K562 (cell line): ENCODE results near the gene CEP44. TPM values are rescaled to one million over a fixed set of nuclear protein-coding genes. Genes with fewer than 3 reads are reported as not detected.

Experiments used
- ATAC-seq: fragments of 200-7000 bp; cut with Tn5 transposase; 3 replicates; pipeline ENCODE4 v1.9.1; 2020; ENCODE audit warnings: moderate library complexity
- BruUV-seq: library from RNA; stranded (reverse); fragments of 400-500 nt; replicated peaks from 2 replicates; lab custom pipeline; 2021; lab: Mats Ljungman, UMichigan
- CTCF ChIA-PET: fragments of 300-600 bp; formaldehyde crosslinking; extraction: SDS; loops from one replicate; lab custom pipeline; 2021; ENCODE audit warnings: low intra/inter-chr PET ratio; lab: Yijun Ruan, JAX
- POLR2A ChIA-PET: fragments of 300-600, 350-650 bp; sonication (Branson Sonifier 250); formaldehyde crosslinking; extraction: SDS; loops from one replicate; lab custom pipeline; 2021; ENCODE audit warnings: antibody characterized with exemption, inconsistent platforms; lab: Yijun Ruan, JAX
- DNase-seq, 4 experiments: peaks; one replicate each; pipeline versions ENCODE4 v3.0.0 to v3.0.0-alpha.2; 2011 to 2018; ENCODE audit warnings: low spot score in 3 of 4, mixed read lengths in 3 of 4; ENCODE audit errors: extremely low read depth in 1 of 4
- FAIRE-seq: peaks from 2 replicates; lab custom pipeline; 2011; peaks lifted over from hg19 to GRCh38; lab: Jason Lieb, UNC
- H2AFZ ChIP-seq: 2 replicates; pipeline ENCODE4 v1.6.0; 2011; ENCODE audit warnings: low read depth, low read length, control low read depth, inconsistent platforms
- H3K27ac ChIP-seq: fragments of 200-600 bp; 3 replicates; pipeline ENCODE4 v1.8.0; 2011; ENCODE audit warnings: low read depth, mild to moderate bottlenecking, control low read depth, inconsistent platforms, low read length, moderate library complexity, mixed read lengths; ENCODE audit errors: extremely low read depth
- H3K27me3 ChIP-seq, 2 experiments: fragments of 300-600 bp in 1 of 2; 2 replicates in 1 of 2; 3 replicates in 1 of 2; pipeline versions ENCODE4 v1.6.0 to v1.8.0; 2011; ENCODE audit warnings: inconsistent platforms in 2 of 2, low read length in 2 of 2, mild to moderate bottlenecking in 1 of 2, mixed read lengths in 1 of 2, moderate library complexity in 1 of 2; ENCODE audit not compliant: control insufficient read depth in 2 of 2, insufficient read depth in 2 of 2
- H3K36me3 ChIP-seq: fragments of 300-600 bp; 3 replicates; pipeline ENCODE4 v1.8.0; 2011; ENCODE audit warnings: mild to moderate bottlenecking, low read length, inconsistent platforms; ENCODE audit not compliant: control insufficient read depth, insufficient read depth
- H3K4me1 ChIP-seq, 2 experiments: fragments of 200-600 bp in 1 of 2; replicated peaks in 1 of 2; 2 replicates in 1 of 2; 3 replicates in 1 of 2; pipeline versions ENCODE4 v1.5.1 to v1.8.0; 2011; ENCODE audit warnings: inconsistent platforms in 2 of 2, low read length in 2 of 2, mild to moderate bottlenecking in 1 of 2, mixed read lengths in 1 of 2, moderate library complexity in 1 of 2; ENCODE audit not compliant: control insufficient read depth in 2 of 2, insufficient read depth in 2 of 2
- H3K4me2 ChIP-seq: 2 replicates; pipeline ENCODE4 v1.6.1; 2011; ENCODE audit warnings: low read length, control low read depth, inconsistent platforms, mixed read lengths; ENCODE audit not compliant: insufficient read depth
- H3K4me3 ChIP-seq: fragments of 200-600 bp; sonication (generic), shearing (Covaris generic); 2 replicates; pipeline ENCODE4 v1.5.1; 2016; ENCODE audit warnings: control low read depth, inconsistent platforms
- H3K79me2 ChIP-seq: fragments of 200-600 bp; 3 replicates; pipeline ENCODE4 v1.8.0; 2011; ENCODE audit warnings: low read length, inconsistent platforms; ENCODE audit not compliant: control insufficient read depth, insufficient read depth
- H3K9ac ChIP-seq, 2 experiments: 2 replicates each; pipeline versions ENCODE4 v1.6.0 to v1.6.1; 2011; ENCODE audit warnings: low read depth in 2 of 2, low read length in 2 of 2, control low read depth in 1 of 2, inconsistent platforms in 1 of 2, mild to moderate bottlenecking in 1 of 2, mixed read lengths in 1 of 2; ENCODE audit not compliant: insufficient read depth in 1 of 2
- H3K9me1 ChIP-seq: one replicate; pipeline ENCODE4 v1.6.0; 2011; ENCODE audit warnings: inconsistent platforms, mild to moderate bottlenecking, low read length, moderate library complexity; ENCODE audit not compliant: control insufficient read depth, insufficient read depth
- H3K9me3 ChIP-seq: replicated peaks from 2 replicates; pipeline ENCODE4 v1.5.1; 2011; ENCODE audit warnings: low read depth, low read length, inconsistent platforms; ENCODE audit not compliant: control insufficient read depth, insufficient read depth
- H4K20me1 ChIP-seq: replicated peaks from 2 replicates; pipeline ENCODE4 v1.6.1; 2011; ENCODE audit warnings: low read length, inconsistent platforms, mixed read lengths; ENCODE audit not compliant: control insufficient read depth, insufficient read depth
- CTBP1 ChIP-seq: fragments of 450-650 bp; IDR thresholded peaks from 2 replicates; pipeline ENCODE4 v1.6.1; 2016; ENCODE audit warnings: borderline replicate concordance
- EP400 ChIP-seq: fragments of 450-650 bp; IDR thresholded peaks from 2 replicates; pipeline ENCODE4 v1.6.1; 2017; ENCODE audit warnings: antibody characterized with exemption, mild to moderate bottlenecking, moderate library complexity
- PHF21A ChIP-seq: fragments of 450-650 bp; IDR thresholded peaks from 2 replicates; pipeline ENCODE4 v1.6.1; 2017; ENCODE audit warnings: low read depth, borderline replicate concordance
- POLR2A ChIP-seq: fragments of 450-650 bp; conservative IDR thresholded peaks from 2 replicates; pipeline ENCODE4 v1.6.1; 2016
- POLR2G ChIP-seq: fragments of 200-400 bp; formaldehyde crosslinking; IDR thresholded peaks from 2 replicates; pipeline ENCODE4 v1.6.1; 2017; ENCODE audit warnings: low read depth, mild to moderate bottlenecking, antibody characterized with exemption, low read length, moderate library complexity
- ZBTB7A ChIP-seq: IDR thresholded peaks from 2 replicates; pipeline ENCODE4 v1.6.1; 2011; ENCODE audit warnings: low read depth, mild to moderate bottlenecking, low read length, moderate library complexity, borderline replicate concordance; ENCODE audit not compliant: control insufficient read depth
- ZNF212 ChIP-seq: fragments of 450-650 bp; formaldehyde crosslinking; IDR thresholded peaks from 2 replicates; pipeline ENCODE4 v1.4.0; 2020; ENCODE audit warnings: mild to moderate bottlenecking
- ZNF311 ChIP-seq: fragments of 250-450 bp; sonication (Bioruptor Pico); IDR thresholded peaks from 2 replicates; pipeline ENCODE4 v1.4.0; 2020; ENCODE audit warnings: mild to moderate bottlenecking, moderate library complexity
- ZNF75A ChIP-seq: fragments of 450-650 bp; formaldehyde crosslinking; IDR thresholded peaks from 2 replicates; pipeline ENCODE4 v1.4.0; 2020; ENCODE audit warnings: mild to moderate bottlenecking
- ZNF77 ChIP-seq: fragments of 250-450 bp; sonication (Bioruptor Pico); IDR thresholded peaks from 2 replicates; pipeline ENCODE4 v1.5.0; 2020
- WGBS: fragments of 100-300 bp; shearing (Covaris generic); methylation state at CpG from one replicate; pipeline ENCODE4 v1.1.6; 2016; ENCODE audit warnings: low coverage, mixed read lengths; ENCODE audit not compliant: insufficient coverage; ENCODE audit errors: missing lambda C conversion rate; 5-methylcytosine and 5-hydroxymethylcytosine counted together
- in situ Hi-C: fragments of 300-500 bp; cut with MboI; formaldehyde crosslinking; loops from 4 replicates; pipeline ENCODE4 v1.15.0; 2018; ENCODE audit warnings: inconsistent platforms, mixed read lengths
- intact Hi-C: fragments of 100-400 bp; cut with micrococcal nuclease; formaldehyde crosslinking; loops from 2 replicates; pipeline ENCODE4 v1.14.2; 2022
- polyA plus RNA-seq, 8 experiments: library from polyadenylated mRNA; depleted of rRNA in 4 of 8; stranded (reverse) in 5 of 8; unstranded in 3 of 8; fragments of >200 nt; fragmentation: Nextera tagmentation in 2 of 8; fragmentation: Illumina TruSeq in 1 of 8; extraction: Ambion mirVana in 2 of 8; extraction: Trizol in 1 of 8; gene quantifications; 2 replicates each; pipeline versions ENCODE4 v1.2.1 to v1.2.3, GENCODE V29; 2011 to 2014; ENCODE audit warnings: inconsistent platforms in 1 of 8, missing spikeins in 1 of 8
- total RNA-seq, 7 experiments: library from RNA; depleted of rRNA in 6 of 7; stranded (reverse); fragments of >200 nt in 6 of 7; fragmentation: Illumina TruSeq in 2 of 7; extraction: Trizol in 2 of 7; gene quantifications; 2 replicates each; pipeline versions ENCODE4 v1.2.1 to v1.2.3, GENCODE V29; 2011 to 2021; ENCODE audit warnings: low replicate concordance in 1 of 7
- TF ChIP-seq, protein P1 (sequence below): IDR thresholded peaks from 2 replicates; pipeline ENCODE4 v1.6.1; 2011; ENCODE audit not compliant: insufficient read length; ENCODE audit errors: extremely low read depth
- TF ChIP-seq, protein P2 (sequence below): fragments of 250-450 bp; sonication (Bioruptor Pico); IDR thresholded peaks from 2 replicates; pipeline ENCODE4 v1.5.0; 2021; ENCODE audit warnings: mild to moderate bottlenecking, borderline replicate concordance
- TF ChIP-seq, protein P3 (sequence below): fragments of 450-650 bp; formaldehyde crosslinking; IDR thresholded peaks from 2 replicates; pipeline ENCODE4 v1.4.0; 2020; ENCODE audit warnings: mild to moderate bottlenecking, moderate library complexity

Gene CEP44
- total and polyA plus RNA-seq, 9 of the 15 experiments (the other 6 are each of a cell fraction or from before 2014, with no cell fraction given), result 19.6 to 45.0 (median 24.4) TPM

DNA sequence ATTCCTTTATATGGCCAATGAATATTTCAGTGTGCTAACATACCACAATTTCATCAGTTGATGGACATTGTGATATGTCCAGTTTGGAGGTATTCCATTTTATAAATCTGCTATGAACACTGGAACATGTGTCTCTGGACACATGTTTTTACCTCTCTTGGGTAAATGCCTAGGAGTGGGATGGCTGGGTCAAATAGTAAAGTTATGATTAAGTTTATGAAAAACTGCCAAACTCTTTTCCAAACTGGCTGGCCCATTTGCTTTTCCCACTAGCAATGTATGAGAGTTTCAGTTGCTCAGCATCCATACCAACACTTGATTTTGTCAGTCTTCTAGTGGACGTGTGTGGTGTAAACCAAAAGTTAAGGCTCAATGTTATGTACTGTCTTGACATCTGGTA lies 40.5 kb downstream of the CEP44 start:
- intact Hi-C loops (no loop called here), in situ Hi-C loops (no loop called here)
- no peak; the same call in 2 of the 3 replicates for ATAC-seq
- Histone ChIP-seq H3K4me2 (no peak overlapping the region), H4K20me1 (no peaks in the 10 kb centered on the region), H3K36me3 (peaks cover 5% of the 10 kb centered on the region; the same call in 1 of the 3 replicates), H3K27me3 (no peaks in the 10 kb centered on the region), H3K9me3 (no peaks in the 10 kb centered on the region), H3K9me1 (no peaks in the 10 kb centered on the region), H3K79me2 (no peaks in the 10 kb centered on the region), H3K9ac (no peak overlapping the region), H2AFZ (no peak overlapping the region), H3K4me1 (peaks cover 0 to 20% of the 10 kb centered on the region in 2 experiments; a peak in 2 of 5 replicates), H3K4me3 (no peak overlapping the region), H3K27ac (no peak overlapping the region)
- 77% methylated on average over 1 of the region's 1 CpG for WGBS
- DNase-seq, result no peak
- no TSS peak for BruUV-seq
- TF ChIP-seq, protein P1, sequence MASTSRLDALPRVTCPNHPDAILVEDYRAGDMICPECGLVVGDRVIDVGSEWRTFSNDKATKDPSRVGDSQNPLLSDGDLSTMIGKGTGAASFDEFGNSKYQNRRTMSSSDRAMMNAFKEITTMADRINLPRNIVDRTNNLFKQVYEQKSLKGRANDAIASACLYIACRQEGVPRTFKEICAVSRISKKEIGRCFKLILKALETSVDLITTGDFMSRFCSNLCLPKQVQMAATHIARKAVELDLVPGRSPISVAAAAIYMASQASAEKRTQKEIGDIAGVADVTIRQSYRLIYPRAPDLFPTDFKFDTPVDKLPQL, result no peak
- no peak for TF ChIP-seq ZNF311 (CRISPR knock-in tag)
- TF ChIP-seq, protein P2, sequence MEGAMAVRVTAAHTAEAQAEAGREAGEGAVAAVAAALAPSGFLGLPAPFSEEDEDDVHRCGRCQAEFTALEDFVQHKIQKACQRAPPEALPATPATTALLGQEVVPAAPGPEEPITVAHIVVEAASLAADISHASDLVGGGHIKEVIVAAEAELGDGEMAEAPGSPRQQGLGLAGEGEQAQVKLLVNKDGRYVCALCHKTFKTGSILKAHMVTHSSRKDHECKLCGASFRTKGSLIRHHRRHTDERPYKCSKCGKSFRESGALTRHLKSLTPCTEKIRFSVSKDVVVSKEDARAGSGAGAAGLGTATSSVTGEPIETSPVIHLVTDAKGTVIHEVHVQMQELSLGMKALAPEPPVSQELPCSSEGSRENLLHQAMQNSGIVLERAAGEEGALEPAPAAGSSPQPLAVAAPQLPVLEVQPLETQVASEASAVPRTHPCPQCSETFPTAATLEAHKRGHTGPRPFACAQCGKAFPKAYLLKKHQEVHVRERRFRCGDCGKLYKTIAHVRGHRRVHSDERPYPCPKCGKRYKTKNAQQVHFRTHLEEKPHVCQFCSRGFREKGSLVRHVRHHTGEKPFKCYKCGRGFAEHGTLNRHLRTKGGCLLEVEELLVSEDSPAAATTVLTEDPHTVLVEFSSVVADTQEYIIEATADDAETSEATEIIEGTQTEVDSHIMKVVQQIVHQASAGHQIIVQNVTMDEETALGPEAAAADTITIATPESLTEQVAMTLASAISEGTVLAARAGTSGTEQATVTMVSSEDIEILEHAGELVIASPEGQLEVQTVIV (CRISPR knock-in tag), result no peak
- no peak for TF ChIP-seq POLR2A
- no peak for TF ChIP-seq EP400
- TF ChIP-seq, protein P3, sequence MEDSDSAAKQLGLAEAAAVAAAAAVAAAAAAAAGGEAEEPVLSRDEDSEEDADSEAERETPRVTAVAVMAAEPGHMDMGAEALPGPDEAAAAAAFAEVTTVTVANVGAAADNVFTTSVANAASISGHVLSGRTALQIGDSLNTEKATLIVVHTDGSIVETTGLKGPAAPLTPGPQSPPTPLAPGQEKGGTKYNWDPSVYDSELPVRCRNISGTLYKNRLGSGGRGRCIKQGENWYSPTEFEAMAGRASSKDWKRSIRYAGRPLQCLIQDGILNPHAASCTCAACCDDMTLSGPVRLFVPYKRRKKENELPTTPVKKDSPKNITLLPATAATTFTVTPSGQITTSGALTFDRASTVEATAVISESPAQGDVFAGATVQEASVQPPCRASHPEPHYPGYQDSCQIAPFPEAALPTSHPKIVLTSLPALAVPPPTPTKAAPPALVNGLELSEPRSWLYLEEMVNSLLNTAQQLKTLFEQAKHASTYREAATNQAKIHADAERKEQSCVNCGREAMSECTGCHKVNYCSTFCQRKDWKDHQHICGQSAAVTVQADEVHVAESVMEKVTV, result no peak
- TF ChIP-seq PHF21A, result no peak
- TF ChIP-seq ZNF212 (CRISPR knock-in tag), result no peak
- no peak for TF ChIP-seq CTBP1
- no peak for TF ChIP-seq ZNF75A
- no peak for TF ChIP-seq ZBTB7A
- TF ChIP-seq POLR2G, result no peak
- no peak for TF ChIP-seq ZNF77 (CRISPR knock-in tag)
- FAIRE-seq, result no peak
- CTCF ChIA-PET, result no interaction called here
- POLR2A ChIA-PET, result no interaction called here
